K562 (cell line): Measurements from ENCODE around the gene GFAP. TPM values are rescaled to one million over a fixed set of nuclear protein-coding genes. Genes with fewer than 3 reads are reported as not detected.

Source experiments
- ATAC-seq: fragments of 200-7000 bp; cut with Tn5 transposase; 3 replicates; pipeline ENCODE4 v1.9.1; 2020; ENCODE audit warnings: moderate library complexity
- BruUV-seq: library from RNA; stranded (reverse); fragments of 400-500 nt; replicated peaks from 2 replicates; lab custom pipeline; 2021; lab: Mats Ljungman, UMichigan
- CTCF ChIA-PET: fragments of 300-600 bp; formaldehyde crosslinking; extraction: SDS; loops from one replicate; lab custom pipeline; 2021; ENCODE audit warnings: low intra/inter-chr PET ratio; lab: Yijun Ruan, JAX
- POLR2A ChIA-PET: fragments of 300-600, 350-650 bp; sonication (Branson Sonifier 250); formaldehyde crosslinking; extraction: SDS; loops from one replicate; lab custom pipeline; 2021; ENCODE audit warnings: antibody characterized with exemption, inconsistent platforms; lab: Yijun Ruan, JAX
- DNase-seq, 4 experiments: peaks; one replicate each; pipeline versions ENCODE4 v3.0.0 to v3.0.0-alpha.2; 2011 to 2018; ENCODE audit warnings: low spot score in 3 of 4, mixed read lengths in 3 of 4; ENCODE audit errors: extremely low read depth in 1 of 4
- FAIRE-seq: peaks from 2 replicates; lab custom pipeline; 2011; peaks lifted over from hg19 to GRCh38; lab: Jason Lieb, UNC
- H2AFZ ChIP-seq: 2 replicates; pipeline ENCODE4 v1.6.0; 2011; ENCODE audit warnings: low read depth, low read length, control low read depth, inconsistent platforms
- H3K27ac ChIP-seq: fragments of 200-600 bp; 3 replicates; pipeline ENCODE4 v1.8.0; 2011; ENCODE audit warnings: low read depth, mild to moderate bottlenecking, control low read depth, inconsistent platforms, low read length, moderate library complexity, mixed read lengths; ENCODE audit errors: extremely low read depth
- H3K27me3 ChIP-seq, 2 experiments: fragments of 300-600 bp in 1 of 2; 2 replicates in 1 of 2; 3 replicates in 1 of 2; pipeline versions ENCODE4 v1.6.0 to v1.8.0; 2011; ENCODE audit warnings: inconsistent platforms in 2 of 2, low read length in 2 of 2, mild to moderate bottlenecking in 1 of 2, mixed read lengths in 1 of 2, moderate library complexity in 1 of 2; ENCODE audit not compliant: control insufficient read depth in 2 of 2, insufficient read depth in 2 of 2
- H3K36me3 ChIP-seq: fragments of 300-600 bp; 3 replicates; pipeline ENCODE4 v1.8.0; 2011; ENCODE audit warnings: mild to moderate bottlenecking, low read length, inconsistent platforms; ENCODE audit not compliant: control insufficient read depth, insufficient read depth
- H3K4me1 ChIP-seq, 2 experiments: fragments of 200-600 bp in 1 of 2; replicated peaks in 1 of 2; 2 replicates in 1 of 2; 3 replicates in 1 of 2; pipeline versions ENCODE4 v1.5.1 to v1.8.0; 2011; ENCODE audit warnings: inconsistent platforms in 2 of 2, low read length in 2 of 2, mild to moderate bottlenecking in 1 of 2, mixed read lengths in 1 of 2, moderate library complexity in 1 of 2; ENCODE audit not compliant: control insufficient read depth in 2 of 2, insufficient read depth in 2 of 2
- H3K4me2 ChIP-seq: 2 replicates; pipeline ENCODE4 v1.6.1; 2011; ENCODE audit warnings: low read length, control low read depth, inconsistent platforms, mixed read lengths; ENCODE audit not compliant: insufficient read depth
- H3K4me3 ChIP-seq: fragments of 200-600 bp; sonication (generic), shearing (Covaris generic); 2 replicates; pipeline ENCODE4 v1.5.1; 2016; ENCODE audit warnings: control low read depth, inconsistent platforms
- H3K79me2 ChIP-seq: fragments of 200-600 bp; 3 replicates; pipeline ENCODE4 v1.8.0; 2011; ENCODE audit warnings: low read length, inconsistent platforms; ENCODE audit not compliant: control insufficient read depth, insufficient read depth
- H3K9ac ChIP-seq, 2 experiments: 2 replicates each; pipeline versions ENCODE4 v1.6.0 to v1.6.1; 2011; ENCODE audit warnings: low read depth in 2 of 2, low read length in 2 of 2, control low read depth in 1 of 2, inconsistent platforms in 1 of 2, mild to moderate bottlenecking in 1 of 2, mixed read lengths in 1 of 2; ENCODE audit not compliant: insufficient read depth in 1 of 2
- H3K9me1 ChIP-seq: one replicate; pipeline ENCODE4 v1.6.0; 2011; ENCODE audit warnings: inconsistent platforms, mild to moderate bottlenecking, low read length, moderate library complexity; ENCODE audit not compliant: control insufficient read depth, insufficient read depth
- H3K9me3 ChIP-seq: replicated peaks from 2 replicates; pipeline ENCODE4 v1.5.1; 2011; ENCODE audit warnings: low read depth, low read length, inconsistent platforms; ENCODE audit not compliant: control insufficient read depth, insufficient read depth
- H4K20me1 ChIP-seq: replicated peaks from 2 replicates; pipeline ENCODE4 v1.6.1; 2011; ENCODE audit warnings: low read length, inconsistent platforms, mixed read lengths; ENCODE audit not compliant: control insufficient read depth, insufficient read depth
- ARNT ChIP-seq, 2 experiments: fragments of 450-650 bp; IDR thresholded peaks; 2 replicates each; pipeline ENCODE4 v1.6.1; 2016; ENCODE audit warnings: mild to moderate bottlenecking in 1 of 2
- ATF3 ChIP-seq, 2 experiments: fragments of 450-650 bp in 1 of 2; sonication (generic) in 1 of 2; formaldehyde crosslinking in 1 of 2; IDR thresholded peaks in 1 of 2; conservative IDR thresholded peaks in 1 of 2; 2 replicates each; pipeline versions ENCODE4 v1.6.1 to v1.8.1; 2016 to 2023; ENCODE audit warnings: mild to moderate bottlenecking in 2 of 2, moderate library complexity in 2 of 2, inconsistent platforms in 1 of 2, missing genetic modification reagents in 1 of 2
- BRD4 ChIP-seq: fragments of 200-600 bp; sonication (generic); IDR thresholded peaks from 2 replicates; pipeline ENCODE4 v1.6.1; 2017; ENCODE audit warnings: inconsistent platforms
- ELF4 ChIP-seq: fragments of 450-650 bp; formaldehyde crosslinking; IDR thresholded peaks from 2 replicates; pipeline ENCODE4 v1.4.0; 2022; ENCODE audit warnings: missing genetic modification characterization
- ESRRA ChIP-seq: fragments of 450-650 bp; IDR thresholded peaks from 2 replicates; pipeline ENCODE4 v1.6.1; 2014; ENCODE audit warnings: low read depth, mild to moderate bottlenecking, moderate library complexity, borderline replicate concordance
- EWSR1 ChIP-seq: fragments of 450-650 bp; IDR thresholded peaks from 2 replicates; pipeline ENCODE4 v1.6.1; 2018; ENCODE audit warnings: borderline replicate concordance, mild to moderate bottlenecking, low read depth, moderate library complexity; ENCODE audit not compliant: partially characterized antibody
- IRF2 ChIP-seq: sonication (generic); formaldehyde crosslinking; IDR thresholded peaks from 2 replicates; pipeline ENCODE4 v1.8.1; 2022; ENCODE audit warnings: mild to moderate bottlenecking, missing genetic modification reagents
- KAT8 ChIP-seq: fragments of 450-650 bp; IDR thresholded peaks from 2 replicates; pipeline ENCODE4 v1.6.1; 2016; ENCODE audit warnings: low read depth, mild to moderate bottlenecking
- POLR2B ChIP-seq: fragments of 450-650 bp; IDR thresholded peaks from 2 replicates; pipeline ENCODE4 v1.6.1; 2018; ENCODE audit warnings: low read depth; ENCODE audit not compliant: partially characterized antibody
- SMAD4 ChIP-seq: fragments of 250-450 bp; sonication (Bioruptor Pico); conservative IDR thresholded peaks from 2 replicates; pipeline ENCODE4 v1.8.0; 2021; ENCODE audit warnings: inconsistent platforms, mild to moderate bottlenecking, moderate library complexity
- WGBS: fragments of 100-300 bp; shearing (Covaris generic); methylation state at CpG from one replicate; pipeline ENCODE4 v1.1.6; 2016; ENCODE audit warnings: low coverage, mixed read lengths; ENCODE audit not compliant: insufficient coverage; ENCODE audit errors: missing lambda C conversion rate; 5-methylcytosine and 5-hydroxymethylcytosine counted together
- in situ Hi-C: fragments of 300-500 bp; cut with MboI; formaldehyde crosslinking; loops from 4 replicates; pipeline ENCODE4 v1.15.0; 2018; ENCODE audit warnings: inconsistent platforms, mixed read lengths
- intact Hi-C: fragments of 100-400 bp; cut with micrococcal nuclease; formaldehyde crosslinking; loops from 2 replicates; pipeline ENCODE4 v1.14.2; 2022
- polyA plus RNA-seq, 8 experiments: library from polyadenylated mRNA; depleted of rRNA in 4 of 8; stranded (reverse) in 5 of 8; unstranded in 3 of 8; fragments of >200 nt; fragmentation: Nextera tagmentation in 2 of 8; fragmentation: Illumina TruSeq in 1 of 8; extraction: Ambion mirVana in 2 of 8; extraction: Trizol in 1 of 8; gene quantifications; 2 replicates each; pipeline versions ENCODE4 v1.2.1 to v1.2.3, GENCODE V29; 2011 to 2014; ENCODE audit warnings: inconsistent platforms in 1 of 8, missing spikeins in 1 of 8
- total RNA-seq, 7 experiments: library from RNA; depleted of rRNA in 6 of 7; stranded (reverse); fragments of >200 nt in 6 of 7; fragmentation: Illumina TruSeq in 2 of 7; extraction: Trizol in 2 of 7; gene quantifications; 2 replicates each; pipeline versions ENCODE4 v1.2.1 to v1.2.3, GENCODE V29; 2011 to 2021; ENCODE audit warnings: low replicate concordance in 1 of 7

Gene GFAP
- total and polyA plus RNA-seq, 9 of the 15 experiments (the other 6 are each of a cell fraction or from before 2014, with no cell fraction given), result 0.07 to 1.4 (median 0.60) TPM; not detected in 1

GRCh38 chr17:44892250-44892649 lies 23.1 kb downstream of the GFAP start (continued):
- TF ChIP-seq ATF3 (IDR thresholded peaks at IDR 0.05) (no peak), ATF3 (CRISPR knock-in tag; conservative IDR thresholded peaks at IDR 0.05) (no peak), ELF4 (no peak), BRD4 (no peak), SMAD4 (CRISPR knock-in tag) (no peak)

- no peak for FAIRE-seq
- no peak for ATAC-seq
- Histone ChIP-seq H2AFZ (no peak overlapping the region), H3K27ac (no peak overlapping the region), H3K4me2 (no peak overlapping the region), H3K9me1 (no peaks in the 10 kb centered on the region), H3K9me3 (no peaks in the 10 kb centered on the region), H3K9ac (peak overlapping the region in 1 of 2 experiments; percentile 15; a peak in 1 of 4 replicates), H3K79me2 (peaks cover 66% of the 10 kb centered on the region), H3K4me1 (no peaks in the 10 kb centered on the region; a peak in 2 of 5 replicates), H4K20me1 (peaks cover 30% of the 10 kb centered on the region), H3K4me3 (no peak overlapping the region), H3K36me3 (peaks cover 82% of the 10 kb centered on the region), H3K27me3 (no peaks in the 10 kb centered on the region)
- TF ChIP-seq ARNT (IDR thresholded peaks at IDR 0.05) (no peak), EWSR1 (no peak), KAT8 (no peak), ESRRA (peak; percentile 66; the same call in 1 of the 2 replicates), IRF2 (CRISPR knock-in tag) (no peak), POLR2B (no peak)
- CTCF ChIA-PET, result no interaction called here
- POLR2A ChIA-PET, result interaction anchor here (1.0 kb wide), 1 partner anchor 118 kb away, joined by 3 read pairs; no protein-coding TSS in a partner anchor
- no TSS peak for BruUV-seq
- no peak for DNase-seq
- in situ Hi-C loops (no loop called here), intact Hi-C loops (no loop called here)
- WGBS, result 71% methylated on average over 7 of the region's 7 CpGs
Measured at GRCh38 chr17:44889003-44889402, 26.3 kb downstream of the GFAP start.
